OCI-LY3 (cell line): ENCODE measurements around the gene S100A7A.

Experiments used
- CTCF ChIP-seq: fragments of 200-600, 300-600 bp; sonication (generic); IDR thresholded peaks from 2 replicates; pipeline ENCODE4 v1.5.1; 2014; ENCODE audit warnings: antibody characterized with exemption, low read length, low read depth
- EZH2phosphoT487 ChIP-seq: fragments of 200-600 bp; shearing (Covaris generic); IDR thresholded peaks from 2 replicates; pipeline ENCODE4 v1.6.1; 2018; ENCODE audit warnings: antibody characterized with exemption, mixed run types, low read depth

GRCh38 chr1:153387001-153387400 is 29.3 kb upstream of the S100A7A start:
- no peak for TF ChIP-seq CTCF
- TF ChIP-seq EZH2phosphoT487, result no peak
